ENCODE measurements around the gene SLC37A1. TPM values are rescaled to one million over a fixed set of nuclear protein-coding genes. Genes with fewer than 3 reads are reported as not detected.
A peak's percentile ranks its signal among the peaks of the same experiment; 100 is the strongest.

SLC37A1 gene
- total RNA-seq, 1 donor from 2014 or later, result 21.6 TPM

DNA sequence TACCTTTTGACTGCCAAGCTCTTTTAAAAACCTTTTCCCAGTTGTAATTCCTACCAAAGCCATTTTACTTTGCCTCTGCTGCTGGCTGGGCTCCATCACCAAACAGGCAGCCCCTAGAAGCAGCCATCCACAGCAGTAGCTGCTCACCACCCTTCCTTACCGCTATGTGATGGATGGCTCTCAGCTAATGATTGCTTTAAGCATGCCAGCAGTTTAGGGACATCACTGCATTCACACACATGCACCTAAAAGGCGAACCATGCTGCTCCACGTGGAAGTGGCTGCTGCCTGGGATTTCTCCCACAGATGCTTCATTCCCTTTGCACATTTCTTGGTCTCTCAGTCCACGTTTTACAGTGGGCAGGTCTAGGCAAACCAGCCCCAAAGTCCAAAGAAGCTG, 93.5 kb downstream of the SLC37A1 start:
- H3K4me3 ChIP-seq, result no peak overlapping the region
- H3K27ac ChIP-seq, result no peak overlapping the region
- H3K36me3 ChIP-seq, result no peaks in the 10 kb centered on the region
- intact Hi-C loops (cut with DNase I), result no loop called here
- ATAC-seq (peak; percentile 8), DNase-seq (peak; percentile 15)
- no peaks in the 10 kb centered on the region for H3K4me1 ChIP-seq
- TF ChIP-seq, protein P1, sequence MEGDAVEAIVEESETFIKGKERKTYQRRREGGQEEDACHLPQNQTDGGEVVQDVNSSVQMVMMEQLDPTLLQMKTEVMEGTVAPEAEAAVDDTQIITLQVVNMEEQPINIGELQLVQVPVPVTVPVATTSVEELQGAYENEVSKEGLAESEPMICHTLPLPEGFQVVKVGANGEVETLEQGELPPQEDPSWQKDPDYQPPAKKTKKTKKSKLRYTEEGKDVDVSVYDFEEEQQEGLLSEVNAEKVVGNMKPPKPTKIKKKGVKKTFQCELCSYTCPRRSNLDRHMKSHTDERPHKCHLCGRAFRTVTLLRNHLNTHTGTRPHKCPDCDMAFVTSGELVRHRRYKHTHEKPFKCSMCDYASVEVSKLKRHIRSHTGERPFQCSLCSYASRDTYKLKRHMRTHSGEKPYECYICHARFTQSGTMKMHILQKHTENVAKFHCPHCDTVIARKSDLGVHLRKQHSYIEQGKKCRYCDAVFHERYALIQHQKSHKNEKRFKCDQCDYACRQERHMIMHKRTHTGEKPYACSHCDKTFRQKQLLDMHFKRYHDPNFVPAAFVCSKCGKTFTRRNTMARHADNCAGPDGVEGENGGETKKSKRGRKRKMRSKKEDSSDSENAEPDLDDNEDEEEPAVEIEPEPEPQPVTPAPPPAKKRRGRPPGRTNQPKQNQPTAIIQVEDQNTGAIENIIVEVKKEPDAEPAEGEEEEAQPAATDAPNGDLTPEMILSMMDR (IDR thresholded peaks at IDR 0.05), result no peak
- no peaks in the 10 kb centered on the region for H3K9me3 ChIP-seq
- no peaks in the 10 kb centered on the region for H3K27me3 ChIP-seq

GRCh38 chr21:42607525-42608102, 94.0 kb downstream of the SLC37A1 start:
- H3K4me3 ChIP-seq, result no peak overlapping the region
- intact Hi-C loops (cut with DNase I), result no loop called here
- H3K27me3 ChIP-seq, result no peaks in the 10 kb centered on the region
- DNase-seq (peak; percentile 46), ATAC-seq (peak; percentile 90)
- TF ChIP-seq, protein P1 (IDR thresholded peaks at IDR 0.05), result no peak
- no peaks in the 10 kb centered on the region for H3K9me3 ChIP-seq
- no peak overlapping the region for H3K27ac ChIP-seq
- no peaks in the 10 kb centered on the region for H3K4me1 ChIP-seq
- H3K36me3 ChIP-seq, result no peaks in the 10 kb centered on the region

GRCh38 chr21:42608446-42608845, 94.8 kb downstream of the SLC37A1 start:
- Histone ChIP-seq H3K9me3 (no peaks in the 10 kb centered on the region), H3K27me3 (no peaks in the 10 kb centered on the region), H3K36me3 (no peaks in the 10 kb centered on the region), H3K27ac (no peak overlapping the region), H3K4me1 (no peaks in the 10 kb centered on the region), H3K4me3 (no peak overlapping the region)
- intact Hi-C loops (cut with DNase I), result no loop called here
- TF ChIP-seq, protein P1 (IDR thresholded peaks at IDR 0.05), result no peak
- ATAC-seq, result no peak
- DNase-seq, result no peak

DNA sequence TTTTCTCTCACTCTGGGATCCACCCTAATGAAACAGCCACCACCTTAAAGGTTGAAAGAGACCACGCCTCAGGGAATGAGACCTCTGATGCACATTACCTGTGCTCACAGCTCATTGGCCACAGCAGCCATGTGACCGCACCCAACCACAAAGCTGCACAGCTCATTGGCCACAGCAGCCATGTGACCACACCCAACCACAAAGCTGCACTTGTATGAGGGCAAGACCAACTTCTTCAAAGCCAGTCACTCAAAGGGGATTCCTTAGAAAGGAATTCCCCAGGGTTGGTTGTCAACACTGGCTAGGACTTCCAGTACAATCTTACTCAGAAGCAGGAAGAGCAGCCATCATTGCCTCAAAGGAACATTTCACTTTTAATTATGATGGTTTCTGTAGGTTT, 96.2 kb downstream of the SLC37A1 start:
- TF ChIP-seq, protein P1 (IDR thresholded peaks at IDR 0.05), result no peak
- ATAC-seq (no peak), DNase-seq (peak; percentile 32)
- no peak overlapping the region for H3K27ac ChIP-seq
- no peak overlapping the region for H3K4me3 ChIP-seq
- H3K4me1 ChIP-seq, result no peaks in the 10 kb centered on the region
- no peaks in the 10 kb centered on the region for H3K9me3 ChIP-seq
- H3K27me3 ChIP-seq, result no peaks in the 10 kb centered on the region
- H3K36me3 ChIP-seq, result no peaks in the 10 kb centered on the region
- intact Hi-C loops (cut with DNase I), result no loop called here

DNA sequence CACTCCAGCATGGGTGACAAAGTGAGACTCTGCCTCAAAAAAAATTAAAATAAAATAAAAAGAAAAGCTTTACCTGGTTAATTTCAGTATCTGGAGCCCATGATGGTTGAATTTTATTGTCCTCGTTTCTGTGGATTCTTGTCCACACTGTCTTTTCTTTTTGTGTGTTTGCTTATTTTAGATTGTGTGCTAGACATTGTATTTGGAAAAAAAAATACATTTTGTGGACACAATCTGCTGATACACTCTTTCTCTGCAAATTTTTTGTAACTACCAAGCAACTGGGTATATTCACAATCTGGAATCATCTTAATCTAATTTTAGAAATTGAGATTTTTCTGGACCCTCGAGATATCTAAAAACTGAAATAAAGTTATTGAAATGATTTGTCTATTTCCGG, 98.2 kb downstream of the SLC37A1 start:
- DNase-seq, result no peak
- no peak for ATAC-seq
- Histone ChIP-seq H3K36me3 (no peaks in the 10 kb centered on the region), H3K27ac (no peak overlapping the region), H3K27me3 (peaks cover under 1% of the 10 kb centered on the region), H3K4me3 (no peak overlapping the region), H3K4me1 (peaks cover 6% of the 10 kb centered on the region), H3K9me3 (no peaks in the 10 kb centered on the region)
- TF ChIP-seq, protein P1 (IDR thresholded peaks at IDR 0.05), result no peak
- intact Hi-C loops (cut with DNase I), result no loop called here

DNA sequence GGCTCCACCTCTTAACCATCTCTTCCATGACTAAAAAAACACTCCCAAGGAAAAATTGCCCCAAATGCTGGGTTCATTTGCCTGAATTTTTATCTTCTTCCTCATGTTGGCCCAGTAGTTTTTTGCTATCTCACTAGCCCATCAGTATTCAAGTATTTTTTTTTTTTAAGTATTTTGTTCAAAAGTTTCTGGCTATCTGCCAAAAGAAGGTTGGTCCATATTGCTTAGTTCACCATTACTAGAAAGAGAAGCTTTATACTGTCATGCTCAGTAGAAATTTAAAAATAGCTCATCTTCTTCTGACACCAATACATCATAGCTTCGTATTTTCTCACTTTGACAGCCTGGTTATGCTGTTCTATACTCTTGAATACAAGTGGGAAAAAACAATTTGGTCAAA, 98.7 kb downstream of the SLC37A1 start:
- no peak for ATAC-seq
- Histone ChIP-seq H3K4me1 (peaks cover 6% of the 10 kb centered on the region), H3K9me3 (no peaks in the 10 kb centered on the region), H3K36me3 (no peaks in the 10 kb centered on the region), H3K4me3 (no peak overlapping the region), H3K27ac (no peak overlapping the region), H3K27me3 (peaks cover 6% of the 10 kb centered on the region)
- TF ChIP-seq, protein P1 (IDR thresholded peaks at IDR 0.05), result no peak
- no peak for DNase-seq
- intact Hi-C loops (cut with DNase I), result no loop called here

Measured in upper lobe of right lung (tissue), 1 donor.